ENCODE measurements around the gene ATOH7. TPM values are rescaled to one million over a fixed set of nuclear protein-coding genes. Genes with fewer than 3 reads are reported as not detected.

ATOH7 gene
- total RNA-seq, 1 donor from 2014 or later: not detected

- DNase-seq (ENCODE audit: extremely low read depth, low read depth, low spot score): no peak
These were observed 47.4 kb downstream of the ATOH7 start for GRCh38 chr10:68184546-68184945.

Other genes starting within 250 kb of the ATOH7 start
- 48.8 and 57.2 TPM in 2 replicates for gene HERC4, start 156.8 kb downstream of the ATOH7 start, total RNA-seq
- 1.1 and 3.7 TPM in 2 replicates for gene MYPN, start 122.6 kb downstream of the ATOH7 start, total RNA-seq
- 15.4 and 47.5 TPM in 2 replicates for gene HNRNPH3, start 100.0 kb upstream of the ATOH7 start, total RNA-seq
- 4.7 and 5.2 TPM in 2 replicates for gene PBLD, start 100.8 kb upstream of the ATOH7 start, total RNA-seq
- 24.2 and 31.8 TPM in 2 replicates for gene RUFY2, start 175.2 kb upstream of the ATOH7 start, total RNA-seq
- gene DNA2, start 239.9 kb upstream of the ATOH7 start, total RNA-seq: 4.6 and 6.2 TPM in 2 replicates